ENCODE results near the gene LGI2. TPM values are rescaled to one million over a fixed set of nuclear protein-coding genes. Genes with fewer than 3 reads are reported as not detected.
"Not testable (repeated sequence)": the region's sequence is repeated elsewhere in the genome, so short reads cannot be mapped to it uniquely, and the experiment has no call there.

Gene LGI2
- total RNA-seq, 1 experiment from 2014 or later, result not detected

- TF ChIP-seq CTCF (IDR thresholded peaks at IDR 0.05; ENCODE audit: unreplicated experiment), result no peak
- intact Hi-C loops (cut with micrococcal nuclease), result no loop called here
- POLR2A ChIA-PET, result interaction anchor here (1.3 kb wide), 1 partner anchor 41 kb away, joined by 3 read pairs; no protein-coding TSS in a partner anchor
- H3K4me1 Mint-ChIP-seq (ENCODE audit: insufficient read depth, unreplicated experiment), result peaks cover 21% of the 10 kb centered on the region
- BruUV-seq (replicated peaks), result no TSS peak
- H3K9me3 Mint-ChIP-seq (ENCODE audit: unreplicated experiment), result no peaks in the 10 kb centered on the region
- H3K4me3 Mint-ChIP-seq (ENCODE audit: unreplicated experiment), result no peak overlapping the region
- H3K27ac Mint-ChIP-seq (ENCODE audit: low read depth, unreplicated experiment), result peak overlapping the region; percentile 39
- peak; percentile 11 for DNase-seq (ENCODE audit: unreplicated experiment)
- H3K27me3 Mint-ChIP-seq (ENCODE audit: insufficient read depth, unreplicated experiment), result no peaks in the 10 kb centered on the region
- CTCF ChIA-PET, result no interaction called here
- H3K36me3 Mint-ChIP-seq (ENCODE audit: insufficient read depth, unreplicated experiment), result no peaks in the 10 kb centered on the region
Observed at GRCh38 chr4:25021216-25021615, 9.5 kb downstream of the LGI2 start.

- CTCF ChIA-PET, result interaction anchor here (0.7 to 2.8 kb wide), 2 partner anchors 40 to 46 kb away, joined by 3 to 20 read pairs; no protein-coding TSS in a partner anchor
- Mint-ChIP-seq H3K36me3 (ENCODE audit: insufficient read depth, unreplicated experiment) (no peaks in the 10 kb centered on the region), H3K27ac (ENCODE audit: low read depth, unreplicated experiment) (peak overlapping the region; percentile 39), H3K4me1 (ENCODE audit: insufficient read depth, unreplicated experiment) (peaks cover 21% of the 10 kb centered on the region), H3K27me3 (ENCODE audit: insufficient read depth, unreplicated experiment) (no peaks in the 10 kb centered on the region), H3K9me3 (ENCODE audit: unreplicated experiment) (no peaks in the 10 kb centered on the region), H3K4me3 (ENCODE audit: unreplicated experiment) (no peak overlapping the region)
- no TSS peak for BruUV-seq (replicated peaks)
- TF ChIP-seq CTCF (IDR thresholded peaks at IDR 0.05; ENCODE audit: unreplicated experiment), result no peak
- POLR2A ChIA-PET, result no interaction called here
- DNase-seq (ENCODE audit: unreplicated experiment), result peak; percentile 83
- intact Hi-C loops (cut with micrococcal nuclease), result no loop called here
Observed at GRCh38 chr4:25020236-25020635, 10.5 kb downstream of the LGI2 start.

GRCh38 chr4:25019501-25019900, 11.2 kb downstream of the LGI2 start:
- Mint-ChIP-seq H3K4me3 (ENCODE audit: unreplicated experiment) (no peak overlapping the region), H3K27ac (ENCODE audit: low read depth, unreplicated experiment) (peak overlapping the region; percentile 39), H3K4me1 (ENCODE audit: insufficient read depth, unreplicated experiment) (peaks cover 21% of the 10 kb centered on the region), H3K27me3 (ENCODE audit: insufficient read depth, unreplicated experiment) (no peaks in the 10 kb centered on the region), H3K36me3 (ENCODE audit: insufficient read depth, unreplicated experiment) (no peaks in the 10 kb centered on the region), H3K9me3 (ENCODE audit: unreplicated experiment) (no peaks in the 10 kb centered on the region)
- intact Hi-C loops (cut with micrococcal nuclease), result no loop called here
- no peak for TF ChIP-seq CTCF (IDR thresholded peaks at IDR 0.05; ENCODE audit: unreplicated experiment)
- DNase-seq (ENCODE audit: unreplicated experiment), result no peak
- CTCF ChIA-PET, result interaction anchor here (0.6 to 2.8 kb wide), 3 partner anchors 12 to 39 kb away, joined by 3 to 20 read pairs (median 5); no protein-coding TSS in a partner anchor
- POLR2A ChIA-PET, result interaction anchor here (0.9 kb wide), 1 partner anchor 47 kb away, joined by 3 read pairs; no protein-coding TSS in a partner anchor
- no TSS peak for BruUV-seq (replicated peaks)

GRCh38 chr4:25015012-25015411, 15.7 kb downstream of the LGI2 start:
- POLR2A ChIA-PET, result no interaction called here
- CTCF ChIA-PET, result interaction anchor here (0.6 kb wide), 1 partner anchor 10 kb away, joined by 3 read pairs; no protein-coding TSS in a partner anchor
- H3K4me1 Mint-ChIP-seq (ENCODE audit: insufficient read depth, unreplicated experiment), result peaks cover 7% of the 10 kb centered on the region
- TF ChIP-seq CTCF (IDR thresholded peaks at IDR 0.05; ENCODE audit: unreplicated experiment), result no peak
- intact Hi-C loops (cut with micrococcal nuclease), result no loop called here
- no peaks in the 10 kb centered on the region for H3K9me3 Mint-ChIP-seq (ENCODE audit: unreplicated experiment)
- no peak for DNase-seq (ENCODE audit: unreplicated experiment)
- no TSS peak for BruUV-seq (replicated peaks)
- no peak overlapping the region for H3K4me3 Mint-ChIP-seq (ENCODE audit: unreplicated experiment)
- H3K27me3 Mint-ChIP-seq (ENCODE audit: insufficient read depth, unreplicated experiment), result peaks cover 11% of the 10 kb centered on the region
- no peak overlapping the region for H3K27ac Mint-ChIP-seq (ENCODE audit: low read depth, unreplicated experiment)
- H3K36me3 Mint-ChIP-seq (ENCODE audit: insufficient read depth, unreplicated experiment), result no peaks in the 10 kb centered on the region

GRCh38 chr4:25014662-25014983, 16.1 kb downstream of the LGI2 start:
- BruUV-seq (replicated peaks); H3K36me3 Mint-ChIP-seq (ENCODE audit: insufficient read depth, unreplicated experiment); H3K4me3 Mint-ChIP-seq (ENCODE audit: unreplicated experiment); H3K4me1 Mint-ChIP-seq (ENCODE audit: insufficient read depth, unreplicated experiment); H3K9me3 Mint-ChIP-seq (ENCODE audit: unreplicated experiment); DNase-seq (ENCODE audit: unreplicated experiment); H3K27ac Mint-ChIP-seq (ENCODE audit: low read depth, unreplicated experiment); POLR2A ChIA-PET; intact Hi-C loops (cut with micrococcal nuclease): not testable (repeated sequence)
- peaks cover 13% of the 10 kb centered on the region for H3K27me3 Mint-ChIP-seq (ENCODE audit: insufficient read depth, unreplicated experiment)
- CTCF ChIA-PET, result interaction anchor here (0.6 kb wide), 1 partner anchor 10 kb away, joined by 3 read pairs; no protein-coding TSS in a partner anchor
